ENCODE results near the gene SETBP1.

The SETBP1 gene

GRCh38 chr18:44883671-44884070, 203.0 kb downstream of the SETBP1 start:
- no peak overlapping the region for H3K27ac Mint-ChIP-seq
- H3K9me3 Mint-ChIP-seq: no peaks in the 10 kb centered on the region
- peaks cover 5% of the 10 kb centered on the region for H3K36me3 Mint-ChIP-seq (ENCODE audit: low read depth)
- no peak overlapping the region for H3K4me3 Mint-ChIP-seq
- H3K4me1 Mint-ChIP-seq (ENCODE audit: low read depth): peaks cover 25% of the 10 kb centered on the region
- no peaks in the 10 kb centered on the region for H3K27me3 Mint-ChIP-seq

- H3K27me3 Mint-ChIP-seq: no peaks in the 10 kb centered on the region
- peaks cover 31% of the 10 kb centered on the region for H3K4me1 Mint-ChIP-seq (ENCODE audit: low read depth)
- H3K27ac Mint-ChIP-seq: no peak overlapping the region
- peaks cover 11% of the 10 kb centered on the region for H3K36me3 Mint-ChIP-seq (ENCODE audit: low read depth)
- H3K9me3 Mint-ChIP-seq: no peaks in the 10 kb centered on the region
- H3K4me3 Mint-ChIP-seq: no peak overlapping the region
Observed at GRCh38 chr18:44884431-44884830, 203.7 kb downstream of the SETBP1 start.

GRCh38 chr18:44885507-44885906, 204.8 kb downstream of the SETBP1 start:
- Mint-ChIP-seq H3K9me3 (peaks cover 1% of the 10 kb centered on the region), H3K4me3 (no peak overlapping the region), H3K27me3 (no peaks in the 10 kb centered on the region), H3K36me3 (ENCODE audit: low read depth) (peaks cover 15% of the 10 kb centered on the region), H3K4me1 (ENCODE audit: low read depth) (peaks cover 32% of the 10 kb centered on the region), H3K27ac (no peak overlapping the region)

GRCh38 chr18:44887227-44887631, 206.5 kb downstream of the SETBP1 start:
- H3K27me3 Mint-ChIP-seq: no peaks in the 10 kb centered on the region
- H3K4me1 Mint-ChIP-seq (ENCODE audit: low read depth): peaks cover 45% of the 10 kb centered on the region
- peaks cover 28% of the 10 kb centered on the region for H3K36me3 Mint-ChIP-seq (ENCODE audit: low read depth)
- H3K27ac Mint-ChIP-seq: peak overlapping the region; percentile 100
- H3K4me3 Mint-ChIP-seq: peak overlapping the region; percentile 73
- H3K9me3 Mint-ChIP-seq: peaks cover 16% of the 10 kb centered on the region

GRCh38 chr18:44889111-44889510, 208.4 kb downstream of the SETBP1 start:
- Mint-ChIP-seq H3K4me3 (no peak overlapping the region), H3K9me3 (peaks cover 16% of the 10 kb centered on the region), H3K27me3 (no peaks in the 10 kb centered on the region), H3K36me3 (ENCODE audit: low read depth) (peaks cover 35% of the 10 kb centered on the region), H3K4me1 (ENCODE audit: low read depth) (peaks cover 64% of the 10 kb centered on the region), H3K27ac (peak overlapping the region; percentile 8)

- Mint-ChIP-seq H3K4me1 (ENCODE audit: low read depth) (peaks cover 75% of the 10 kb centered on the region), H3K4me3 (peak overlapping the region; percentile 76), H3K9me3 (peaks cover 20% of the 10 kb centered on the region), H3K36me3 (ENCODE audit: low read depth) (peaks cover 30% of the 10 kb centered on the region), H3K27ac (peak overlapping the region; percentile 93), H3K27me3 (peaks cover 4% of the 10 kb centered on the region)
Observed at GRCh38 chr18:44893045-44893706, 212.5 kb downstream of the SETBP1 start.

- Mint-ChIP-seq H3K9me3 (peaks cover 20% of the 10 kb centered on the region), H3K27me3 (peaks cover 4% of the 10 kb centered on the region), H3K4me3 (peak overlapping the region; percentile 76), H3K4me1 (ENCODE audit: low read depth) (peaks cover 69% of the 10 kb centered on the region), H3K36me3 (ENCODE audit: low read depth) (peaks cover 29% of the 10 kb centered on the region), H3K27ac (peak overlapping the region; percentile 93)
Observed at GRCh38 chr18:44893966-44894365, 213.3 kb downstream of the SETBP1 start.

- Mint-ChIP-seq H3K27me3 (peaks cover 4% of the 10 kb centered on the region), H3K4me3 (no peak overlapping the region), H3K27ac (peak overlapping the region; percentile 93), H3K4me1 (ENCODE audit: low read depth) (peaks cover 63% of the 10 kb centered on the region), H3K9me3 (peaks cover 20% of the 10 kb centered on the region), H3K36me3 (ENCODE audit: low read depth) (peaks cover 23% of the 10 kb centered on the region)
Observed at GRCh38 chr18:44895176-44895798, 214.6 kb downstream of the SETBP1 start.

GRCh38 chr18:44896846-44897245, 216.2 kb downstream of the SETBP1 start:
- peak overlapping the region; percentile 59 for H3K27ac Mint-ChIP-seq
- H3K9me3 Mint-ChIP-seq: peaks cover 5% of the 10 kb centered on the region
- H3K4me3 Mint-ChIP-seq: no peak overlapping the region
- H3K36me3 Mint-ChIP-seq (ENCODE audit: low read depth): peaks cover 10% of the 10 kb centered on the region
- peaks cover 53% of the 10 kb centered on the region for H3K4me1 Mint-ChIP-seq (ENCODE audit: low read depth)
- peaks cover 4% of the 10 kb centered on the region for H3K27me3 Mint-ChIP-seq

GRCh38 chr18:44897411-44897810, 216.7 kb downstream of the SETBP1 start:
- Mint-ChIP-seq H3K27me3 (peaks cover 4% of the 10 kb centered on the region), H3K36me3 (ENCODE audit: low read depth) (peaks cover 5% of the 10 kb centered on the region)

GRCh38 chr18:44897816-44898215, 217.1 kb downstream of the SETBP1 start:
- Mint-ChIP-seq H3K4me3 (no peak overlapping the region), H3K27me3 (peaks cover 4% of the 10 kb centered on the region), H3K9me3 (peaks cover 3% of the 10 kb centered on the region), H3K36me3 (ENCODE audit: low read depth) (peaks cover 1% of the 10 kb centered on the region), H3K4me1 (ENCODE audit: low read depth) (peaks cover 44% of the 10 kb centered on the region), H3K27ac (peak overlapping the region; percentile 3)

More at GRCh38 chr18:44897411-44897810, 216.7 kb downstream of the SETBP1 start:
- Mint-ChIP-seq H3K4me3 (no peak overlapping the region), H3K27ac (peak overlapping the region; percentile 3), H3K4me1 (ENCODE audit: low read depth) (peaks cover 48% of the 10 kb centered on the region), H3K9me3 (peaks cover 3% of the 10 kb centered on the region)

- H3K27me3 Mint-ChIP-seq: peaks cover 9% of the 10 kb centered on the region
- H3K36me3 Mint-ChIP-seq (ENCODE audit: low read depth): no peaks in the 10 kb centered on the region
- no peak overlapping the region for H3K27ac Mint-ChIP-seq
- no peak overlapping the region for H3K4me3 Mint-ChIP-seq
- peaks cover 41% of the 10 kb centered on the region for H3K4me1 Mint-ChIP-seq (ENCODE audit: low read depth)
- H3K9me3 Mint-ChIP-seq: peaks cover 3% of the 10 kb centered on the region
Observed at GRCh38 chr18:44898498-44898897, 217.8 kb downstream of the SETBP1 start.

GRCh38 chr18:44899832-44900231, 219.1 kb downstream of the SETBP1 start:
- H3K27ac Mint-ChIP-seq: no peak overlapping the region
- no peaks in the 10 kb centered on the region for H3K36me3 Mint-ChIP-seq (ENCODE audit: low read depth)
- H3K9me3 Mint-ChIP-seq: peaks cover 7% of the 10 kb centered on the region
- H3K4me1 Mint-ChIP-seq (ENCODE audit: low read depth): peaks cover 33% of the 10 kb centered on the region
- H3K4me3 Mint-ChIP-seq: no peak overlapping the region
- peaks cover 14% of the 10 kb centered on the region for H3K27me3 Mint-ChIP-seq

GRCh38 chr18:44900627-44901026, 219.9 kb downstream of the SETBP1 start:
- Mint-ChIP-seq H3K27me3 (peaks cover 14% of the 10 kb centered on the region), H3K9me3 (peaks cover 7% of the 10 kb centered on the region), H3K4me1 (ENCODE audit: low read depth) (peaks cover 29% of the 10 kb centered on the region), H3K36me3 (ENCODE audit: low read depth) (no peaks in the 10 kb centered on the region), H3K27ac (no peak overlapping the region), H3K4me3 (no peak overlapping the region)

GRCh38 chr18:44901283-44901682, 220.6 kb downstream of the SETBP1 start:
- no peak overlapping the region for H3K4me3 Mint-ChIP-seq
- H3K36me3 Mint-ChIP-seq (ENCODE audit: low read depth): no peaks in the 10 kb centered on the region
- H3K27ac Mint-ChIP-seq: no peak overlapping the region
- H3K9me3 Mint-ChIP-seq: peaks cover 7% of the 10 kb centered on the region
- peaks cover 29% of the 10 kb centered on the region for H3K4me1 Mint-ChIP-seq (ENCODE audit: low read depth)
- H3K27me3 Mint-ChIP-seq: peaks cover 14% of the 10 kb centered on the region
